HCT116 (cell line): Measurements from ENCODE around the gene BCAR1. TPM values are rescaled to one million over a fixed set of nuclear protein-coding genes. Genes with fewer than 3 reads are reported as not detected.
"Not testable (repeated sequence)": the region's sequence is repeated elsewhere in the genome, so short reads cannot be mapped to it uniquely, and the experiment has no call there.

ENCODE experiments used
- ATAC-seq: fragments of 200-7000 bp; cut with Tn5 transposase; 2 replicates; pipeline ENCODE4 v1.9.1; 2020; ENCODE audit warnings: mild to moderate bottlenecking, moderate library complexity
- BruUV-seq: library from RNA; stranded (reverse); fragments of 400-500 nt; replicated peaks from 2 replicates; lab custom pipeline; 2021; lab: Mats Ljungman, UMichigan
- CTCF ChIA-PET: fragments of 300-600 bp; sonication (Branson Sonifier 250); formaldehyde crosslinking; loops from one replicate; lab custom pipeline; 2021; ENCODE audit warnings: antibody characterized with exemption; lab: Charles Lee
- POLR2A ChIA-PET: fragments of 300-600, 350-600 bp; sonication (Branson Sonifier 250); formaldehyde crosslinking; loops from one replicate; lab custom pipeline; 2021; ENCODE audit warnings: antibody characterized with exemption; lab: Charles Lee
- RAD21 ChIA-PET, 2 experiments: fragments of 300-600 bp; sonication (Branson Sonifier 250); formaldehyde crosslinking; loops; one replicate each; lab custom pipeline; 2023; ENCODE audit warnings: low total read pairs in 2 of 2; ENCODE audit not compliant: uncharacterized antibody in 2 of 2, unreplicated experiment in 2 of 2, low non-redundant PET in 1 of 2; lab: Charles Lee
- DNase-seq: peaks from one replicate; pipeline ENCODE4 v3.0.0-alpha.2; 2010; ENCODE audit warnings: low read depth, low spot score
- H2AFZ ChIP-seq: fragments of 200-600 bp; shearing (Covaris generic), sonication (generic); 2 replicates; pipeline ENCODE4 v1.6.1; 2017; ENCODE audit warnings: low read depth, mixed run types, mixed read lengths, antibody characterized with exemption, low read length; ENCODE audit not compliant: poor library complexity, severe bottlenecking
- H3K27ac ChIP-seq: 2 replicates; pipeline ENCODE4 v1.5.1; 2012; ENCODE audit warnings: low read depth, low read length
- H3K27me3 ChIP-seq: fragments of 200-600 bp; sonication (generic); 2 replicates; pipeline ENCODE4 v1.6.1; 2016; ENCODE audit warnings: mixed run types, low read length, mixed read lengths; ENCODE audit not compliant: insufficient read depth
- H3K36me3 ChIP-seq, 2 experiments: fragments of 200-500 bp in 1 of 2; fragments of 200-600 bp in 1 of 2; sonication (Bioruptor generic) in 1 of 2; sonication (generic) in 1 of 2; 2 replicates each; pipeline versions ENCODE4 v1.5.1 to v1.6.1; 2014 to 2016; ENCODE audit warnings: low read length in 2 of 2, inconsistent platforms in 1 of 2, mixed read lengths in 1 of 2, mixed run types in 1 of 2; ENCODE audit not compliant: insufficient read depth in 2 of 2, control insufficient read depth in 1 of 2
- H3K4me1 ChIP-seq, 2 experiments: fragments of 200-600 bp in 1 of 2; sonication (generic) in 1 of 2; 2 replicates each; pipeline versions ENCODE4 v1.5.1 to v1.6.1; 2012 to 2017; ENCODE audit warnings: low read length in 2 of 2, inconsistent platforms in 1 of 2, mild to moderate bottlenecking in 1 of 2, mixed read lengths in 1 of 2, mixed run types in 1 of 2, moderate library complexity in 1 of 2; ENCODE audit not compliant: insufficient read depth in 2 of 2, control insufficient read depth in 1 of 2
- H3K4me2 ChIP-seq: fragments of 200-600 bp; sonication (generic); 2 replicates; pipeline ENCODE4 v1.6.1; 2017; ENCODE audit warnings: mixed run types, low read length, mixed read lengths
- H3K4me3 ChIP-seq, 2 experiments: fragments of 200-600 bp in 1 of 2; sonication (generic) in 1 of 2; replicated peaks in 1 of 2; 2 replicates each; pipeline ENCODE4 v1.5.1; 2011 to 2016; ENCODE audit warnings: low read length in 2 of 2, control low read depth in 1 of 2, low read depth in 1 of 2, mild to moderate bottlenecking in 1 of 2, mixed read lengths in 1 of 2, mixed run types in 1 of 2
- H3K79me2 ChIP-seq: fragments of 200-600 bp; sonication (generic); 2 replicates; pipeline ENCODE4 v1.6.1; 2017; ENCODE audit warnings: mild to moderate bottlenecking, mixed run types, low read length, moderate library complexity, mixed read lengths; ENCODE audit not compliant: insufficient read depth
- H3K9ac ChIP-seq: fragments of 200-600 bp; sonication (generic); 2 replicates; pipeline ENCODE4 v1.6.1; 2016; ENCODE audit warnings: low read length, mixed read lengths
- H3K9me2 ChIP-seq: fragments of 200-600 bp; sonication (generic), shearing (Covaris generic); 2 replicates; pipeline ENCODE4 v1.6.1; 2017; ENCODE audit warnings: mixed run types, mild to moderate bottlenecking, moderate library complexity; ENCODE audit not compliant: insufficient read depth
- H3K9me3 ChIP-seq, 2 experiments: fragments of 200-500 bp in 1 of 2; fragments of 200-600 bp in 1 of 2; sonication (Bioruptor generic) in 1 of 2; sonication (generic) in 1 of 2; 2 replicates each; pipeline ENCODE4 v1.6.1; 2014 to 2017; ENCODE audit warnings: low read length in 2 of 2, mixed read lengths in 2 of 2, inconsistent platforms in 1 of 2, low read depth in 1 of 2, mild to moderate bottlenecking in 1 of 2, mixed run types in 1 of 2, moderate library complexity in 1 of 2; ENCODE audit not compliant: control insufficient read depth in 1 of 2, insufficient read depth in 1 of 2
- H4K20me1 ChIP-seq: fragments of 200-600 bp; sonication (generic), shearing (Covaris generic); 2 replicates; pipeline ENCODE4 v1.6.1; 2017; ENCODE audit warnings: mixed run types, mild to moderate bottlenecking, moderate library complexity; ENCODE audit not compliant: insufficient read depth
- ATF3 ChIP-seq: IDR thresholded peaks from 2 replicates; pipeline ENCODE4 v1.6.1; 2012
- CEBPB ChIP-seq: IDR thresholded peaks from 2 replicates; pipeline ENCODE4 v1.6.1; 2012; ENCODE audit warnings: low read depth
- EZH2 ChIP-seq: fragments of 200-600 bp; sonication (generic); IDR thresholded peaks from 2 replicates; pipeline ENCODE4 v1.6.1; 2017; ENCODE audit warnings: antibody characterized with exemption, mixed run types
- FOSL1 ChIP-seq: IDR thresholded peaks from 2 replicates; pipeline ENCODE4 v1.6.1; 2012; ENCODE audit warnings: low read depth
- JUND ChIP-seq: IDR thresholded peaks from 2 replicates; pipeline ENCODE4 v1.6.1; 2012
- POLR2A ChIP-seq: IDR thresholded peaks from 2 replicates; pipeline ENCODE4 v1.7.0; 2011; ENCODE audit warnings: borderline replicate concordance; ENCODE audit not compliant: insufficient read depth, insufficient read length; ENCODE audit errors: extremely low read depth
- POLR2AphosphoS5 ChIP-seq: IDR thresholded peaks from 2 replicates; pipeline ENCODE4 v1.6.1; 2011; ENCODE audit warnings: mild to moderate bottlenecking, low read depth, low read length, moderate library complexity
- RAD21 ChIP-seq: IDR thresholded peaks from 2 replicates; pipeline ENCODE4 v1.6.1; 2012; ENCODE audit warnings: low read depth, mild to moderate bottlenecking
- SIN3A ChIP-seq: IDR thresholded peaks from 2 replicates; pipeline ENCODE4 v1.6.1; 2012; ENCODE audit warnings: low read depth
- SRF ChIP-seq: IDR thresholded peaks from 2 replicates; pipeline ENCODE4 v1.6.1; 2012; ENCODE audit warnings: low read depth
- YY1 ChIP-seq: IDR thresholded peaks from 2 replicates; pipeline ENCODE4 v1.6.1; 2011; ENCODE audit warnings: low read length, low read depth, moderate library complexity, mild to moderate bottlenecking; ENCODE audit not compliant: insufficient replicate concordance; ENCODE audit errors: extremely low read depth
- ZBTB33 ChIP-seq: IDR thresholded peaks from 2 replicates; pipeline ENCODE4 v1.6.1; 2011; ENCODE audit warnings: mild to moderate bottlenecking, low read length, moderate library complexity; ENCODE audit not compliant: insufficient replicate concordance; ENCODE audit errors: extremely low read depth
- ZNF274 ChIP-seq: fragments of 200-500 bp; sonication (Bioruptor generic); IDR thresholded peaks from 2 replicates; pipeline ENCODE4 v1.6.1; 2014; ENCODE audit warnings: mild to moderate bottlenecking, low read depth, low read length, inconsistent platforms
- intact Hi-C: fragments of 100-400 bp; cut with micrococcal nuclease; formaldehyde crosslinking; loops from 2 replicates; pipeline ENCODE4 v1.10.0; 2022
- total RNA-seq: library from RNA; stranded (reverse); gene quantifications from one replicate; pipeline ENCODE4 v1.2.1, GENCODE V29; 2021; ENCODE audit not compliant: unreplicated experiment

The BCAR1 gene
- total RNA-seq, 1 experiment from 2014 or later = 49.6 TPM

- TF ChIP-seq ZBTB33 (no peak), RAD21 (no peak)
Measured at GRCh38 chr16:75209944-75210343, 41.5 kb downstream of the BCAR1 start (continued).

- H3K4me1 ChIP-seq, BruUV-seq, H3K27ac ChIP-seq, CTCF ChIA-PET, H3K9me3 ChIP-seq, H3K36me3 ChIP-seq, H3K4me3 ChIP-seq, H3K9me2 ChIP-seq, POLR2A ChIA-PET, H3K9ac ChIP-seq, ATAC-seq, RAD21 ChIA-PET, H2AFZ ChIP-seq, H3K79me2 ChIP-seq, intact Hi-C loops, H4K20me1 ChIP-seq, DNase-seq, H3K27me3 ChIP-seq, H3K4me2 ChIP-seq: not testable (repeated sequence)
Measured at GRCh38 chr16:75209514-75209913, 41.9 kb downstream of the BCAR1 start.

- Histone ChIP-seq H3K36me3 (no peaks in the 10 kb centered on the region), H2AFZ (no peak overlapping the region), H3K9ac (no peak overlapping the region), H3K27ac (no peak overlapping the region), H3K4me2 (no peak overlapping the region), H3K9me3 (no peaks in the 10 kb centered on the region), H3K27me3 (no peaks in the 10 kb centered on the region), H3K9me2 (no peaks in the 10 kb centered on the region), H3K4me3 (no peak overlapping the region), H3K79me2 (no peaks in the 10 kb centered on the region), H3K4me1 (no peaks in the 10 kb centered on the region), H4K20me1 (no peaks in the 10 kb centered on the region)
- no peak for ATAC-seq
- intact Hi-C loops = no loop called here
- no peak for DNase-seq
- RAD21 ChIA-PET = no interaction called here
- no TSS peak for BruUV-seq
- POLR2A ChIA-PET = no interaction called here
- CTCF ChIA-PET = interaction anchor here (1.0 kb wide), 1 partner anchor 10 kb away, joined by 3 read pairs; no protein-coding TSS in a partner anchor
- TF ChIP-seq SRF (no peak), POLR2AphosphoS5 (no peak), ATF3 (no peak), POLR2A (no peak), SIN3A (no peak), CEBPB (no peak), JUND (no peak), ZBTB33 (no peak), ZNF274 (no peak), YY1 (no peak), FOSL1 (no peak), EZH2 (no peak)
Measured at GRCh38 chr16:75208861-75209505, 42.4 kb downstream of the BCAR1 start.
